Trophoblast cell (in vitro differentiated cells and primary cell): Measurements from ENCODE around the gene GOLIM4.
"Not testable (repeated sequence)": the region's sequence is repeated elsewhere in the genome, so short reads cannot be mapped to it uniquely, and the experiment has no call there.

Experiments
- DNase-seq, 2 donors: peaks; one replicate each; pipeline ENCODE4 v3.0.0-alpha.2; 2016
- H2AFZ ChIP-seq: 2 replicates; pipeline ENCODE4 v1.6.1; 2013; ENCODE audit warnings: low read length, moderate library complexity, mild to moderate bottlenecking; ENCODE audit not compliant: insufficient read depth, poor library complexity
- H2AK5ac ChIP-seq: 2 replicates; pipeline ENCODE4 v1.6.1; 2013; ENCODE audit warnings: mild to moderate bottlenecking, low read length
- H2BK120ac ChIP-seq: 2 replicates; pipeline ENCODE4 v1.6.1; 2013; ENCODE audit warnings: low read length, mild to moderate bottlenecking, moderate library complexity; ENCODE audit not compliant: insufficient read depth, poor library complexity
- H2BK12ac ChIP-seq: 2 replicates; pipeline ENCODE4 v1.6.1; 2013; ENCODE audit warnings: mild to moderate bottlenecking, low read length, moderate library complexity
- H2BK5ac ChIP-seq: 2 replicates; pipeline ENCODE4 v1.6.1; 2013; ENCODE audit warnings: low read length, low read depth, moderate library complexity, mild to moderate bottlenecking; ENCODE audit not compliant: poor library complexity
- H3K14ac ChIP-seq: 2 replicates; pipeline ENCODE4 v1.6.1; 2013; ENCODE audit warnings: mild to moderate bottlenecking, low read length
- H3K18ac ChIP-seq: 2 replicates; pipeline ENCODE4 v1.6.1; 2013; ENCODE audit warnings: mild to moderate bottlenecking, low read length
- H3K23ac ChIP-seq: 2 replicates; pipeline ENCODE4 v1.6.1; 2013; ENCODE audit warnings: low read length
- H3K27ac ChIP-seq: 2 replicates; pipeline ENCODE4 v1.5.1; 2013; ENCODE audit warnings: low read depth, mild to moderate bottlenecking, inconsistent platforms, low read length, moderate library complexity
- H3K27me3 ChIP-seq: 2 replicates; pipeline ENCODE4 v1.6.1; 2013; ENCODE audit warnings: inconsistent platforms, mild to moderate bottlenecking, low read length, moderate library complexity; ENCODE audit not compliant: insufficient read depth
- H3K36me3 ChIP-seq, 2 experiments: 1 replicate in 1 of 2; 2 replicates in 1 of 2; pipeline ENCODE4 v1.6.1; 2013; ENCODE audit warnings: low read length in 2 of 2, mild to moderate bottlenecking in 2 of 2, moderate library complexity in 1 of 2; ENCODE audit not compliant: insufficient read depth in 2 of 2, control insufficient read depth in 1 of 2
- H3K4ac ChIP-seq: 2 replicates; pipeline ENCODE4 v1.6.1; 2013; ENCODE audit warnings: low read depth, mild to moderate bottlenecking, low read length, moderate library complexity
- H3K4me1 ChIP-seq, 2 experiments: 1 replicate in 1 of 2; 2 replicates in 1 of 2; pipeline ENCODE4 v1.6.1; 2013; ENCODE audit warnings: low read length in 2 of 2, mild to moderate bottlenecking in 2 of 2, moderate library complexity in 1 of 2; ENCODE audit not compliant: insufficient read depth in 2 of 2, control insufficient read depth in 1 of 2
- H3K4me2 ChIP-seq: 2 replicates; pipeline ENCODE4 v1.6.1; 2013; ENCODE audit warnings: inconsistent platforms, mild to moderate bottlenecking, low read length, moderate library complexity
- H3K4me3 ChIP-seq: 2 replicates; pipeline ENCODE4 v1.5.1; 2013; ENCODE audit warnings: mild to moderate bottlenecking, low read depth, low read length, inconsistent platforms
- H3K79me1 ChIP-seq: one replicate; pipeline ENCODE4 v1.6.1; 2013; ENCODE audit warnings: low read length
- H3K79me2 ChIP-seq: 2 replicates; pipeline ENCODE4 v1.6.1; 2013; ENCODE audit warnings: low read length, mild to moderate bottlenecking; ENCODE audit not compliant: control insufficient read depth, insufficient read depth, poor library complexity
- H3K9ac ChIP-seq: 2 replicates; pipeline ENCODE4 v1.6.1; 2013; ENCODE audit warnings: mild to moderate bottlenecking, low read length
- H3K9me3 ChIP-seq: 2 replicates; pipeline ENCODE4 v1.6.1; 2013; ENCODE audit warnings: low read depth, mild to moderate bottlenecking, control low read depth, inconsistent platforms, low read length; ENCODE audit not compliant: insufficient read depth
- H4K12ac ChIP-seq: 2 replicates; pipeline ENCODE4 v1.6.1; 2013; ENCODE audit warnings: low read depth, mild to moderate bottlenecking, low read length, moderate library complexity
- H4K8ac ChIP-seq: 2 replicates; pipeline ENCODE4 v1.6.1; 2013; ENCODE audit warnings: low read depth, mild to moderate bottlenecking, low read length, moderate library complexity
- H4K91ac ChIP-seq: one replicate; pipeline ENCODE4 v1.6.1; 2013; ENCODE audit warnings: low read depth, mild to moderate bottlenecking, low read length, moderate library complexity
- WGBS: extraction: QIAGEN DNeasy Blood & Tissue Kit; methylation state at CpG from one replicate; pipeline ENCODE4 v1.1.7; 2013; ENCODE audit warnings: missing lambda C conversion rate; ENCODE audit not compliant: insufficient read length, insufficient coverage; ENCODE audit errors: extremely low coverage; 5-methylcytosine and 5-hydroxymethylcytosine counted together

GOLIM4 gene

DNA sequence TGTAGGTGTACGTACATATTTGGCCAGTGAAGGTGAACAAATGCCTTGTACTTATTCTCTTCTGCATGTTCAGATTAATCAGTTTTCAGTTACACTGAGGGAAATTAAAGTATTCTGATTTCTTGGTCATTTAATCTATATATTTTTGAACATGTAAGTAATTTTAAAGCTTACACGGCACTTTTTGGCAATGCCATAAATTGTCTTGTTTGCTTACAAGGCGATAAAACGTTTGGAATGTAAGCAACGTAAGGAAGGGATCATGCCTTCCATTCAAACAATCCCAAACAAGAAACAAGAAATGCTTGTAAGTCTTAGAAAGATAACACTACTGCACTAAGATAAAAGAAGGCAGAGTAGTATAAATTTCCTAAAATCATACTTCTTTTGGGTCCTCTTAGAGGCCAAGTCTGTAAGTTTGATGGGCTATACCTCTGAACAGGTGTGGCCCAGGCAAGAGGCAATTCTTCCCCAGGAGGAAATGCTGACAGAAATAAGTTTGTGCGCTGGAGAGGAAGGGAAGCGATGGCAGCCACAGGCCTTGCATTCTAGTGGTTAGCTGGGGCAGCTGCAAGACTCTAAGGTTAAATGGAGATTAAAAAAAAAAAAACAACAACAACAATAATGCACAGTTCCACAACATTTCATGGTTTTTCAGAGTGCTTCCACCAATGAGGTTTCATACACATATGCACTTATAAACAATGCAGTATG is 73.8 kb downstream of the GOLIM4 start:
- Histone ChIP-seq H3K4ac (no peak overlapping the region), H3K27ac (no peak overlapping the region), H3K79me1 (no peaks in the 10 kb centered on the region), H3K4me2 (no peak overlapping the region), H2BK5ac (no peak overlapping the region), H2BK120ac (no peak overlapping the region), H4K91ac (no peak overlapping the region), H3K9ac (no peak overlapping the region), H2AK5ac (no peak overlapping the region), H2AFZ (no peak overlapping the region), H3K4me3 (no peak overlapping the region), H3K27me3 (no peaks in the 10 kb centered on the region), H2BK12ac (no peak overlapping the region), H3K79me2 (no peaks in the 10 kb centered on the region), H3K36me3 (peaks cover 6 to 21% of the 10 kb centered on the region in 2 experiments), H3K4me1 (no peaks in the 10 kb centered on the region), H3K14ac (no peak overlapping the region), H3K18ac (no peak overlapping the region), H3K23ac (no peak overlapping the region), H4K8ac (no peak overlapping the region), H3K9me3 (no peaks in the 10 kb centered on the region), H4K12ac (no peak overlapping the region)
- DNase-seq, result peak in 1 of 2 donors; percentile 61
- no CpG with 5 or more reads among the region's 7 CpGs for WGBS

DNA sequence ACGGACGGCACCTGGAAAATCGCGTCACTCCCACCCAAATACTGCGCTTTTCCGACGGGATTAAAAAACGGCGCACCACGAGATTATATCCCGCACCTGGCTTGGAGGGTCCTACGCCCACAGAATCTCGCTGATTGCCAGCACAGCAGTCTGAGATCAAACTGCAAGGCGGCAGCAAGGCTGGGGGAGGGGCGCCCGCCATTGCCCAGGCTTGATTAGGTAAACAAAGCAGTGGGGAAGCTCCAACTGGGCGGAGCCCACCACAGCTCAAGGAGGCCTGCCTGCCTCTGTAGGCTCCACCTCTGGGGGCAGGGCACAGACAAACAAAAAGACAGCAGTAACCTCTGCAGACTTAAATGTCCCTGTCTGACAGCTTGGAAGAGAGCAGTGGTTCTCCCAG is 84.4 kb downstream of the GOLIM4 start:
- not testable (repeated sequence) for H3K4me3 ChIP-seq, H2AK5ac ChIP-seq, H3K18ac ChIP-seq, H2BK120ac ChIP-seq, H3K4me2 ChIP-seq, DNase-seq, H3K79me1 ChIP-seq, H3K79me2 ChIP-seq, H3K9me3 ChIP-seq, H3K23ac ChIP-seq, H3K4me1 ChIP-seq, H4K91ac ChIP-seq, H4K12ac ChIP-seq, H3K27me3 ChIP-seq, H2BK5ac ChIP-seq, H3K14ac ChIP-seq, H3K27ac ChIP-seq, H2AFZ ChIP-seq, H4K8ac ChIP-seq, H3K36me3 ChIP-seq, H3K4ac ChIP-seq, H3K9ac ChIP-seq, H2BK12ac ChIP-seq
- no CpG with 5 or more reads among the region's 17 CpGs for WGBS

DNA sequence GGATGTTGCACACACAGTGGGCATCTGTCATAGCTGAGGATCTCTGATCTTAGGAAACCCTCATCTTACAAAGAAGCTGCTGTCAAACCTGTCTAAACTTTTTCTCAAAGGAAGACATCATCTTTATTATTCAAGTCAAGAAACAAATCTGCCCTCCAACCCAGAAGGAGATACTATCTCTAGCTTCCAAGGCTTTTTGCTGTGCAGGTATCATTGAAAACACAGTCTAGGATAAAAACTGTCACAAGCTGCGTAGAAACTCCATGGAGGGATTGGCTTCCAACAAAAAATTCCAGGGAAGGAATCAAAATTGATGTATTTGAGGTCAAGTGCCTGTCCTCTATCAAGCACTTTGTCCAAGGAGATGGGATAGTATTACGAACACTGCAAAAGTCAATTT is 89.1 kb downstream of the GOLIM4 start:
- H3K27ac ChIP-seq, result no peak overlapping the region
- no peaks in the 10 kb centered on the region for H3K4me1 ChIP-seq
- no peak overlapping the region for H2AK5ac ChIP-seq
- no peaks in the 10 kb centered on the region for H3K79me2 ChIP-seq
- H3K18ac ChIP-seq, result no peak overlapping the region
- no peak overlapping the region for H2BK12ac ChIP-seq
- H4K12ac ChIP-seq, result no peak overlapping the region
- no peak overlapping the region for H3K14ac ChIP-seq
- H3K23ac ChIP-seq, result no peak overlapping the region
- no peak overlapping the region for H3K4me2 ChIP-seq
- no peak overlapping the region for H4K8ac ChIP-seq
- H2BK120ac ChIP-seq, result no peak overlapping the region
- no CpG with 5 or more reads among the region's 2 CpGs for WGBS
- no peaks in the 10 kb centered on the region for H3K9me3 ChIP-seq
- H3K4me3 ChIP-seq, result no peak overlapping the region
- no peaks in the 10 kb centered on the region for H3K27me3 ChIP-seq
- no peak overlapping the region for H2AFZ ChIP-seq
- H2BK5ac ChIP-seq, result no peak overlapping the region
- peaks cover 4% of the 10 kb centered on the region in 2 experiments for H3K36me3 ChIP-seq
- H3K4ac ChIP-seq, result no peak overlapping the region
- no peak overlapping the region for H3K9ac ChIP-seq
- no peak for DNase-seq
- no peak overlapping the region for H4K91ac ChIP-seq
- no peaks in the 10 kb centered on the region for H3K79me1 ChIP-seq

DNA sequence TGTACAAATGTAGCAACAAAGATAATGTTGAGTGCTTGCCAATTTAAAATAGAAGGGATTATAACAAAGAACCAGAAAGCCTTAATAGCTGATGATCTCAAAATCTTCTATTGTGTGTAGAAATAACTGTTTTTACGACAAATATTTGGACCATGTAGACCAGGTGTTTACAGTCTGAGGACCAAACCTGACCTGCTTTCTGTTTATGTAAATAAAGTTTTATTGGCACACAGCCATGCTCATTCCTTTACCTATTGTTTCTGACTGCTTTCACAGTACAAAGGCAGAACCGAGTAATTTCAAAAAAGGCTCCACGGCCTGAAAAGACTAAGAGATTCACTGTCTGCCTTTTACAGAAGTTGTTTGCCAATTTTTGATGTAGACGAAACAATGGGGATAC is 91.8 kb downstream of the GOLIM4 start:
- Histone ChIP-seq H3K14ac (no peak overlapping the region), H3K4me1 (no peaks in the 10 kb centered on the region), H2BK120ac (no peak overlapping the region), H3K79me1 (no peaks in the 10 kb centered on the region), H3K9me3 (no peaks in the 10 kb centered on the region), H3K36me3 (no peaks in the 10 kb centered on the region), H3K4me2 (no peak overlapping the region), H3K4ac (no peak overlapping the region), H2BK12ac (no peak overlapping the region), H3K79me2 (no peaks in the 10 kb centered on the region), H2AK5ac (no peak overlapping the region), H3K18ac (no peak overlapping the region), H3K9ac (no peak overlapping the region), H3K27me3 (no peaks in the 10 kb centered on the region), H2AFZ (no peak overlapping the region), H3K4me3 (no peak overlapping the region), H3K27ac (no peak overlapping the region), H2BK5ac (no peak overlapping the region), H4K91ac (no peak overlapping the region), H3K23ac (no peak overlapping the region), H4K8ac (no peak overlapping the region), H4K12ac (no peak overlapping the region)
- no CpG with 5 or more reads among the region's 4 CpGs for WGBS
- no peak for DNase-seq
